ACC112 (cell line): ENCODE results near the gene NTMT2.

Experiments used
- H2AFZ ChIP-seq: fragments of 200-600 bp; sonication (generic); one replicate; pipeline ENCODE4 v1.6.0; 2017; ENCODE audit warnings: antibody characterized with exemption, low read length; ENCODE audit not compliant: unreplicated experiment
- H3K27ac ChIP-seq: fragments of 200-600 bp; sonication (generic); 2 replicates; pipeline ENCODE4 v1.5.1; 2014; ENCODE audit warnings: low read depth, mild to moderate bottlenecking, antibody characterized with exemption, low read length, moderate library complexity
- H3K27me3 ChIP-seq: fragments of 200-600 bp; sonication (generic); 2 replicates; pipeline ENCODE4 v1.6.1; 2014; ENCODE audit warnings: mild to moderate bottlenecking, antibody characterized with exemption, low read length, moderate library complexity, mixed read lengths; ENCODE audit not compliant: insufficient read depth
- H3K36me3 ChIP-seq: fragments of 200-600 bp; sonication (generic); 2 replicates; pipeline ENCODE4 v1.6.1; 2016; ENCODE audit warnings: mild to moderate bottlenecking, antibody characterized with exemption, low read length, moderate library complexity, mixed read lengths; ENCODE audit not compliant: insufficient read depth
- H3K4me1 ChIP-seq: fragments of 200-600 bp; sonication (generic); one replicate; pipeline ENCODE4 v1.6.1; 2016; ENCODE audit warnings: low read length, mixed read lengths; ENCODE audit not compliant: insufficient read depth, unreplicated experiment, control insufficient read depth
- H3K4me3 ChIP-seq: fragments of 200-600 bp; sonication (generic); 2 replicates; pipeline ENCODE4 v1.5.1; 2014; ENCODE audit warnings: mild to moderate bottlenecking, low read depth, low read length
- H3K79me2 ChIP-seq: fragments of 200-600 bp; sonication (generic); one replicate; pipeline ENCODE4 v1.6.0; 2016; ENCODE audit warnings: low read length; ENCODE audit not compliant: control insufficient read depth, unreplicated experiment, insufficient read depth

The NTMT2 gene

DNA sequence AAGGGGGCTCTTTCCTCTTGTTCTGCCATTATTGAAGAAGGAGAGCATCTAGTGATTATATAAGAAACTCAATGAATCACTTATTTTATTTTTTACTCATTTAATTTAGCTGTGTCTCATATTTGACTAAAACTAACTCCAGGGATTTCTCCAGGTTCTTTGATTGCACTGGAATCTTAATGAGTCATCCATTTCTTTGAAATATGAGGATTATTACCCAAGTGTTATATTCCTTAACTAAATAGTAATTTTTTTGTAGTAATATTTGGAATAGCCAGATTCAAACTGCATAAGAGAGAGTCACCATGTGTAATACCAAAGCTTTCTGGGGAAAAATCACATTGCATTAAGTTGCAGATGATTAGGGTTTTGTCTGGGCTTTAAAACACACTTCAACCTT, 59.5 kb downstream of the NTMT2 start:
- no peaks in the 10 kb centered on the region for H3K36me3 ChIP-seq
- peaks cover 8% of the 10 kb centered on the region for H3K4me1 ChIP-seq
- no peaks in the 10 kb centered on the region for H3K27me3 ChIP-seq
- H2AFZ ChIP-seq = no peak overlapping the region
- no peak overlapping the region for H3K27ac ChIP-seq
- no peak overlapping the region for H3K4me3 ChIP-seq
- H3K79me2 ChIP-seq = no peaks in the 10 kb centered on the region

DNA sequence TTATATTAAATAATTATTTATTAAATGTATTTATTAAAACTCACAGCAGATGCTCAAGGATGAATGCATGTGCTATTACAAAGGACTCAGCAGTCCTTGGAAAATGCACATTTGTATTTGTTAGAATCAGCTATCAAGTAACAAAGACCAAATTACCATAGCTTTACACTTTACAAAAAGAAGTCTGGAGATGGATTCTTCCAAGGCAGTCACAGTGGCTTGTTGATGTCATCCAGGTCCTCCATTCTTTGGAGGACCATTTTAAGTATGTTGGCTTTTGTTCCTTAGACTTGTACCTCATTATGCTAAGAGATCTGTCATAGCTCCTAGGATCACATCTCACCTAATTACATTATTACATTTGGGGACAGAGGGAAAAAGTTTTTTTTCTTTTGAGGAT, 63.4 kb downstream of the NTMT2 start:
- no peaks in the 10 kb centered on the region for H3K27me3 ChIP-seq
- H3K4me3 ChIP-seq = no peak overlapping the region
- H3K27ac ChIP-seq = no peak overlapping the region
- no peaks in the 10 kb centered on the region for H3K79me2 ChIP-seq
- no peak overlapping the region for H2AFZ ChIP-seq
- H3K4me1 ChIP-seq = peaks cover 8% of the 10 kb centered on the region
- H3K36me3 ChIP-seq = no peaks in the 10 kb centered on the region

DNA sequence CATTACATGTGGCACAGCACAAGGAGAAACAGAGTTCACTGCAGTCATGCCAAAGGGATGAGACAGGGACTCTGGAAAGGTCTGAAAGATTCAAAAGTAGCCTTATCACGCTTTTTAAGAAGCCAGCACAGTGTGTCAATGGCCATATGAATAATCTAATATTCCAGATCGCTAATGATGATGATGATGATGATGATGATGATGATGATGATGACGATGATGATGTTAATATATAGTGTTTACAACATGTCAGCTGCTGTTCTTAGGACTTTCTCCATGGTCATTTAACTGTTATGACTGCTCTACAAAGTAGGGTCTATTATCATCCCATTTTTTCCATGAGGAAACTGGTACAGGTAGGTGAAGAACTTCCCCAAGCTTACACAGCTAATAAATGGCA, 64.4 kb downstream of the NTMT2 start:
- H3K4me3 ChIP-seq = no peak overlapping the region
- peaks cover 12% of the 10 kb centered on the region for H3K4me1 ChIP-seq
- no peaks in the 10 kb centered on the region for H3K27me3 ChIP-seq
- H3K27ac ChIP-seq = no peak overlapping the region
- H3K79me2 ChIP-seq = no peaks in the 10 kb centered on the region
- H3K36me3 ChIP-seq = no peaks in the 10 kb centered on the region
- no peak overlapping the region for H2AFZ ChIP-seq

DNA sequence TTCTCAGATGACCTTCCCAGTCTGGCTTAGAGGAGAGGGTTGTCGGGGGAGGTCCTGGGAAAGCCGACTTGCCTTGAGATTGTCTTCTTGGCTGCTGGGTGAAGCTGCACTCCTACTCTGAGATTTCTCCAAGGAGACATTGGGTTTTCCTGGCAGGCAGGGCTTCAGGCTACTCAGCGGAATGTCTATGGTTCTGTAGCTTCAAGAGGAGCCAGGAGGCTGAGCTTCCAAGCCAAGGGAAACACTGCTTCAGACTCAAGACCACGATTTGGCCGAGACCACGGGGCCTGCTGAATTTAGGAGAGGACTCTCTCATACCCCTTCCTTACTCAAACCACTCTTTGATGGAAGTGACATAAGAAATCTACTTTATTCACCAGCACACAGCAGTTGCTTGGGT, 67.8 kb downstream of the NTMT2 start:
- Histone ChIP-seq H3K4me1 (peaks cover 5% of the 10 kb centered on the region), H3K27me3 (no peaks in the 10 kb centered on the region), H3K27ac (no peak overlapping the region), H3K36me3 (no peaks in the 10 kb centered on the region), H2AFZ (no peak overlapping the region), H3K79me2 (no peaks in the 10 kb centered on the region), H3K4me3 (no peak overlapping the region)

DNA sequence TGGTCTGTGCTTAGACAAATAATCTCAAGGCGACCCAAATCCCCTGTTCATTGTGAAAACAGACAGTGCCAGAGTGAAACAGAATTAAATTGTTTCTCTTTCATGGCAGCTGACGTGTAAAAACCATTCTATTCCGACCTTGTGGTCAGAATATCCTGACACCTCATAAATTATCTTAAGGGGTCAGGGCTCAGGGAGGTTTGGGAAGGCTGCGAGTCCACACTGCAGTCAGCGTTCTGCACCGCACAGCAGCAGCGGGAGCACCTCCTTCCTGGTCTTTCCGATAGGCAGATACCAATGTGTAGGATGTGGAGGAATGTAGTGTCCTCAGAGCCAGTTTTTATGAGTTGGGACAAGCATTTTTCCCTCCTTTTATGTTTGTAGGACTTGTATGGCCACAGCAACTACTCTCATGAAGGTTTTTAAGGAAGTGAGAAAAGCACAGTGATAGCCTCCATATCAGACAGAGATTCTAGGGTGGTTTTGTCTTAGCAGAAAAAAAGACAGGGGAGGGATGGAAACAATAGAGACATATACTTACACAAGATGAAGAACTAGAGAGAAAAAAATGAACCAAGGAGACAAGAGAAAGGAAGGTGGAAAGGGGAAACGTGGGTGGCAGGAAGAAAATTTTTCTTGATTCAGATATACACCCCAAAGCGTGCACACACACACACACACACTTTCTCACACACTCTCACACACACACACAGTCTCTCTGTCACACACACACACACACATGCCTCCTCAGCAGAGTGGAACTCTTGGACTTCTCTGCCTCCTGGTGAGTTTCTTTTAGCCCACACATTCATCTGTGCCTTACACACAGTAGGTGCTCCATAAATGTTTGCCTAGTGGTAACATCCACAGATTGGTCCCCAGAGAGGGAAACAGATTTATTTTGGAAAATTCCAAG, 68.6 kb downstream of the NTMT2 start:
- H2AFZ ChIP-seq = no peak overlapping the region
- H3K36me3 ChIP-seq = no peaks in the 10 kb centered on the region
- H3K27ac ChIP-seq = no peak overlapping the region
- H3K4me1 ChIP-seq = peaks cover 5% of the 10 kb centered on the region
- H3K27me3 ChIP-seq = no peaks in the 10 kb centered on the region
- H3K79me2 ChIP-seq = no peaks in the 10 kb centered on the region
- no peak overlapping the region for H3K4me3 ChIP-seq

DNA sequence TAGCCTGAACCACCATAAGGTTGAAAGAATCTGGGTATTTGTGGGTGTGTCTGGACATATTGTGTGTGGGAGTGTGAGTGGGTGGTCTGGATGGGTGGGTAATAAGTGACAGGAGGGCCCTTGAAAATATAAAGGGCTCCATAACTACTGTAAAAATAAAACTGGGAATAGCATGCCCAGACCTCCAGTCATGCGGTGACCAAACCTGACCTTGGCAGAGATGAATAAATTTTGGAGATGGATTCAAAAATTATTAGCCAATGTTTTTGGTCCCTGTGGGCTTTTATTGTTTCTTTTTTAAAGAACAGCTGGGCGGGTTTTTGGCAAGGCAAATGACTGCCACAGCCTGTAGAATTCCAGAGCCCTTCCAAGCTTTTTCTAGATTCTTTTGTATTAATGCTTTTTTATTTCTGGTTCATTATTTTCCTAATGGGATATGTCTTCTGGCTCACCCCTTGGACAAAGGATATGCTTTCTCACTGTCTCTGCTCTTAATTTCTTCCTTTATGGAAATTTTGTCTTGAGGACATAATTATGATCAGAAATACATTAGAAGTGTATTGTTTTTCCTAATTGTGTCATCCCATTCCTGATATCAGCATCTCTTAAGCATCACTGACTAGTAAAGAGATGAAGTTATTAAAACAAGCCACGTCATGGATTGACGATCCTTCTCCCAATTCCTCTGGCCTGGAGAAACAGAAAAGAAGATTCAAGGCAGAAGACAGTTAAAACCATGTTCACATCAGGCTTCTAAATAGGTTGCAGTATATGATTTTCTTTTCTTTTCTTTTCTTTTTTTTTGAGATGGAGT, 69.5 kb downstream of the NTMT2 start:
- Histone ChIP-seq H2AFZ (no peak overlapping the region), H3K4me1 (peaks cover 5% of the 10 kb centered on the region), H3K36me3 (no peaks in the 10 kb centered on the region), H3K27ac (no peak overlapping the region), H3K4me3 (no peak overlapping the region), H3K27me3 (no peaks in the 10 kb centered on the region), H3K79me2 (no peaks in the 10 kb centered on the region)

DNA sequence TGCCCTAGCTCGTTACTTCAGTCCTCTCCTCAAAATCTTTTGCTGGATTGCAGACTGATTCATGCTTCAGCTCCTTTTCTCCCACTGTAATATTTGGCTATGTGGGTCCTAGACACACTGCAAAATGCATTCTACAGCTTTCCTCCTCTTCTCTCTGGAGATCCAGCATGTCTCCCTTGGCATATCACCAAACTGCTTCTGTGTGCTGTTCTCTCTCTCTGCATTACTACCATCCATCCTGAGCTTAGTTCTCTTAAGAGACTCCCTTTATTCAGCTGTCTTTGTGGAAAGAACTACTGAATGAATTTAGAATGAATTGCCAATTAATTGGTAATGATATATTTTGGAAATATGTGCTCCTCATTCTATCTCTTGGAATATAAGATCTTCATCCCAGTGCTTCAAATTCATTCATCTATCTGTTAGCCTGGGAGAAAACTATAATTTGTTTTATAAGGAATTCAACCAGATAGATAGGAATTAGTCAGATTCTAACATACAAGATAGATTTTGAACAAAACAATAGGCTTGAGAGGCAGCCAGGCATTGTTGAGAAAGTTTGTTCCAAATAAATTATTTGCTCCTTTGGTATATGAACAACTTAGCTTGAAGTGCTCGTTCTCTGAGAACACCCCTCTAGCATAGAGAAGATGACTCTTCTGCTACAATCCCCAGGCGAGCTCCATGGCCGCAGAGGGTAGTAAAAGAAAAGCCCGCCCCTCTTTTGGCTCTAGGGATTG, 71.9 kb downstream of the NTMT2 start:
- Histone ChIP-seq H3K79me2 (no peaks in the 10 kb centered on the region), H3K27ac (no peak overlapping the region), H3K27me3 (no peaks in the 10 kb centered on the region), H2AFZ (no peak overlapping the region), H3K36me3 (no peaks in the 10 kb centered on the region), H3K4me3 (no peak overlapping the region), H3K4me1 (peaks cover 5% of the 10 kb centered on the region)

DNA sequence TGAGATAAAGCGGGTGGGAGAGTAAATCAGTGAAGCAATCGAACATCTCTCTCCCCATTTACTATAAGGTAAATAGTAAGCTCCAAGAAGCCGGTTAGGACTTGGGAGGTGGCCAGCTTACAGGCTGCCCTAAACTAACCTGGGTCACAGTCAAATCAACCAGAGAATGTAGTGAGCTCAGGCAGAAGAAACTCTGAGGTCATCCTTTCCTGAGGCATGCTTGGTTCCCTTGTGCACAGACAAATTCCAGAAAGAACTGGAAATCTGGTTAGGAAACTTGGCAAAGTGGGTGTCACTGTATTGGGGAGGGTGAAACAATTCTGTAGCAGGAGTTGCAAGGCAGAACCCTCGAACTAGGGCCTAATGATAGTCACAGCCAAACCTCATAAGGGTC, 72.5 kb downstream of the NTMT2 start:
- Histone ChIP-seq H3K79me2 (no peaks in the 10 kb centered on the region), H3K4me1 (peaks cover 5% of the 10 kb centered on the region), H3K27ac (no peak overlapping the region), H3K36me3 (no peaks in the 10 kb centered on the region), H3K27me3 (no peaks in the 10 kb centered on the region), H2AFZ (no peak overlapping the region), H3K4me3 (no peak overlapping the region)
